GM23248 (cell line): Measurements from ENCODE around the gene SERPINB2.

Experiments used
- EZH2 ChIP-seq: fragments of 200-600 bp; sonication (generic); IDR thresholded peaks from 2 replicates; pipeline ENCODE4 v1.6.1; 2018; ENCODE audit warnings: antibody characterized with exemption, mild to moderate bottlenecking; ENCODE audit not compliant: insufficient read depth, poor library complexity, severe bottlenecking
- EZH2phosphoT487 ChIP-seq: fragments of 200-600 bp; sonication (generic); IDR thresholded peaks from 2 replicates; pipeline ENCODE4 v1.6.1; 2018; ENCODE audit warnings: antibody characterized with exemption, moderate library complexity, mild to moderate bottlenecking, low read depth; ENCODE audit not compliant: insufficient read depth

GRCh38 chr18:63894106-63894772 lies 6.7 kb downstream of the SERPINB2 start:
- TF ChIP-seq EZH2 (no peak), EZH2phosphoT487 (no peak)
